Lung microvascular endothelial cell (primary cell): ENCODE data around the gene CAPZB. TPM values are rescaled to one million over a fixed set of nuclear protein-coding genes. Genes with fewer than 3 reads are reported as not detected.
A peak's percentile ranks its signal among the peaks of the same experiment; 100 is the strongest.

Experiments
- DNase-seq, 2 donors: peaks; one replicate each; pipeline versions ENCODE4 v3.0.0 to v3.0.0-alpha.2; 2010; ENCODE audit warnings: low read depth in 2 of 2
- total RNA-seq: library from RNA; depleted of rRNA; stranded (reverse); fragments of >200 nt; gene quantifications from 2 replicates; pipeline ENCODE4 v1.2.1, GENCODE V29; 2014

Gene CAPZB
- total RNA-seq, 1 donor from 2014 or later = 104 TPM

DNA sequence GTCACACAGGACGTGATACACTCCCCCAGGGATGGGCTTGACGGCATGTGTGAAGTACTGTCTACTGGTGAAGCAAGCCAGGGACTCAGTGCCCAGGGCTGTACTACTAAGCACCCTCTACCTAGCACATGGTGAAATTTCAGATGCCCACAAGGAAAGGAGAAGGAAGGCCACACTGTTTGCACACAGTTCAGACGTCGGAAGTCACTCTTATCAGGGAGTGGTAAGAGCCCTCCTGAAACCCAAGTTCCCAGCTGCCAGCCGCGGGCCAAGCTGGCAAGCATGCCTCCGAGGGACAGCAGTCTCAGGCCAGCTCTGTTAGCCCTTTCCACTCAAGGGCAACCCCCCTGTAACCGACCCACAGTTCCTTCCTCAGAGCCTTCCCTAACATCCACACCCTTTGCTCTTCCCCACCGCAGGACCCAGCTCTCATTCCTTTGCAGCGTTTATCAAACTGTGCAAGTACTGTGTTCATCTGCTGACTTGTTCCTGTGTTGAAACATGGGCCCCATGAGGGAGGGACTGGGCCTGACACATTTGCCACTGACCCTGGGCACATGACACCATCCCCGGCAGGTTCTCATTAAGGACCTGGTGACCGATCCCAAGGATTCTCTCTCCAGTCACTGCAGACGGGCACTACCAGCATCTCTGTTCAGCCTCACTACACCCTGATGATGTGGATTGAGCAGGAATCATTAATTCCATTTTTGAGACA, 114.7 kb downstream of the CAPZB start:
- DNase-seq = no peak

DNA sequence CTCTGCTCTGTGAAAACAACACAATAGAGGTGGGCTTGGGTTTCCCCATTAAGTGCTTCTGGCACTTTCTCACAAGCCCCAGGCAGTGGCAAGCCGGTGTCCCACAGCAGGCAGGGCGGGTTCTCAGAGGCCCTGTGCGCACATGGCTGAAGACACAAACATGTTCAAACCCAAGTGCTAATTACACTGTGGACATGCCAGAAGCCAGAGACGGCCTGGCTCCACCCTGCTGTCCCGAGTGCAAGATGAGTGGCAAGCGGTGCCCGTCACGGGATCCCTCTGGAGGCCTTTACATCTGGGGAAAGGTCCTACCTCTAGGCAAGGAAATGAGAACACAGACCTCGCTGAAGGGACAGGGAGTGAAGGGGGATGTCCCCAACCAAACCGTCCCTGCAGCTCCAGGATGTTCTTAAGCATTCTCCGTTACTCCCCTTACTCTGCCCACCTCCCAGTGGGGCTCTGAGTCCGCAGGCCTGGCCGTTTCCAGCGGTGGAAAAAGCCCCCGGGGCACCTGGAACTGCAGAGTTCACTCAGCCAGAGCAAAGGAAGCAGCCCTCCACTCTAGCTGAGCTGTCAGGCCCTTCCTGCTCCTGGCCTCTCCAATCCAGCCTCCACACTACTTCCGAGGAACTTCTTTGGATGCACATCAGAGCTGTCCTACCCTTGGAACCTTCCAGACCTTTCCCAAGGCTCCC, 115.8 kb downstream of the CAPZB start:
- DNase-seq = no peak

DNA sequence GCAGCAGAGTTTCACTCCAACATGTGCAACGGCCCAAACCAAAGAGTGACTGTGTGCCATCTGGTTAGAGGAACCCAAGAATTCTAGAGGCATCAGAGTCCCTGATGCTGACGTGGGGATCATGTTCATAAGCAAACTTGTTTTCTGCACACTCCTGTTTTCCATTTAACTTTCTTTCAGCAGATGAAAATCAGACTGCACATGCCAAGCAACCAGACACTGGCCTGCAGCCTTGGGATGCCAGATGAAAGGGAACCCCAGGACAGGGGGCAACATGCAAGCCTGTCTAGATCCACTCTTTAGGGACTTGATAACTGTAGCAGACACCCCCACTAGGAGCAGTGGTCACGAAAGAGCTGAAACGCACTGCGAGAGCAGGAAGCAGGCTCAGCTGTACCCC, 116.4 kb downstream of the CAPZB start:
- no peak for DNase-seq

DNA sequence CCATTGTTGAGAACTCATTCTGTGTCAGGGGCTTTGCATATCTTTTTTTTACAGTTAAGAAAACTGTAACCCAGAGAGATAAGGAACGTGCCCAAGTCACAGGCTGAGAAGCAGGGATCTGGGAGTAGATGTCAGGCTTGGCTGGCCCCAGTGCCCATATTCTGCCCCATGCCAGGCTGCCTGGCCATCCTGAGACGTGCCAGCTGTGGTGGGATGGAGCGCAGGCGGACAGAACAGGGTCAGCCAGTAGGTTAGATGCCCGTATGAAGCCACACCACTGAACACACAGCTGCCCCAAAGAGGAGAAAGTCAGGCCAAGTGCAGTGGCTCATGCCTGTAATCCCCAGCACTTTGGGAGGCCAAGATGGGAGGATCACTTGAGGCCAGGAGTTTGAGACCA, 117.3 kb downstream of the CAPZB start:
- DNase-seq = no peak

DNA sequence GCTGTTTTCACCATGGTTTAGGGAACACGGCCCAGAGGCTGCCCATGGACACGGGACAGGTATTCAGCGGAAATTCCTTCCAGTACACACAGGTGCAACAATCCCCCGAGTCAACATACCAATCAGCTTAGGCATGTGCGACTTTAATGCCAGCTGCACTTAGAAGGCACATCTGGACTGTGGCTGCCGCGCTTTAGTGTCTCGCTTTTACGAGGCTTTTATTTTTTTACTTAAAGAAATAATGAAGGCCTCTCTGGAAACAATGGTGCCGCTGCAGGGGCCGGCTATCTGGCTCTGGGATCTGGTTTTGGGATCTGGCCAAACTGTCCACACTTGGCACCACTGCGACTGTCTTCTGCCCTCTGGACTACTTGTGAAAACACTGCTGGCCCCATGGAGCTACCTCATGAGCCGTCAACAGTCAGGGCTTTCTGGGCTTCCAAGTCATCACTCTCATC, 117.7 kb downstream of the CAPZB start:
- peak in 1 of 2 donors; percentile 42 for DNase-seq

DNA sequence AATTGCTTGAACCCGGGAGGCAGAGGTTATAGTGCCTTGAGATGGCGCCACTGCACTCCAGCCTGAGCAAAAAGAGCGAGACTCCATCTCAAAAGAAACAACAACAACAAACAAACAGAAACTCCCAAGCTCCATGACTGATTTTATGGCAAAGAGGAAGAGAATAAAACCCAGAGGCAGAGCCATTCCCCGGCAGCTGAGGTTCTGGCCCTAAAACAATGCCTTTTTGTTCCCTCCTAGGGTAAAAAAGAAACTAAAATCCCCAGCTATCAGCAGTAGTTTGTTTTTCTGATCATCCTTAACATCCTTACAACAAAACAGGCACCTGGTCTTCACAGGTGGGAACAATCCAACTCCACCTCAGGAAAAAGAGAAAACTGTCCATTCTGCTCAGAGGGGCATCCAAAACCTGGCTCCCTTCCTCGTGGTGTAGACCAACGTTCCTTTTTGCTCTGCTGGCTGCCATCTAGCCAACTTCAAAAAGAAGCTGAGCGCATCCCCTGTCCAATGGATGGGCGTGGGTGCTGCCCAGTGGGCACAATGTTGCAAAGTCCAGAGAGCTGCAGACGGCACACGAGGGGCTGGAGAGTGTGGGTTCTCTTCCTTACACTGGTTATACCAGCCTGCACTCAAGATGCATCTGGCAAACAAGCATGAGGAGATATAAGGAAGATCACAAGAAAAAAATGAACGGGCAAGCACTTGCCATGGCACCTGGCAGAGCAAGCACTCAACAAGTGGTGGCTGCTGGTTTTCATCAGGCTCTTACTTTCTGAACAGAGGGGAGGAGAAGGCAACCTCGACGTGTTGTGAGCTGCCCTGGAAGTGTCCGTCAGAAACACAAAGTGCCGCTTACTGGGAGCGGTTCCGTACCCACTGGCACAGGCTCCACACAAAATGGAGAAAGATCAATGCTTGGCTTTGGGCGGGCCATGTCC, 118.5 kb downstream of the CAPZB start:
- DNase-seq = no peak

DNA sequence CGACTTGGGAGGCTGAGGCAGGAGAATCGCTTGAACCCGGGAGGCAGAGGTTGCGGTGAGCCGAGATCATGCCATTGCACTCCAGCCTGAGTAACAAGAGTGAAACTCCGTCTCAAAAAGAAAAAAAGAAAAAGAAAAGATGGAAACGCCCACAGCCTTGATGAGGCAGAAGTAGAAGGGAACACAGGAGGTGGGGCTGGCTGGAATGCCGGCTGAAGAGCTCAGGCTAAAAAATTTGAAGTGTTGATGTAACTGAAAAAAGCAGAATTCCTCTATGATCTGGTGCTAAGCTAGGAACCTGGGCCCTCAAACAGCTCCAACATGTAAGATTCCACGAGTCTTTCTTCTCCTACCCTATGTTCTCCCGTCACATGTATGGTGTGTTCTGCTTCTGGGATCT, 119.6 kb downstream of the CAPZB start:
- DNase-seq = no peak

DNA sequence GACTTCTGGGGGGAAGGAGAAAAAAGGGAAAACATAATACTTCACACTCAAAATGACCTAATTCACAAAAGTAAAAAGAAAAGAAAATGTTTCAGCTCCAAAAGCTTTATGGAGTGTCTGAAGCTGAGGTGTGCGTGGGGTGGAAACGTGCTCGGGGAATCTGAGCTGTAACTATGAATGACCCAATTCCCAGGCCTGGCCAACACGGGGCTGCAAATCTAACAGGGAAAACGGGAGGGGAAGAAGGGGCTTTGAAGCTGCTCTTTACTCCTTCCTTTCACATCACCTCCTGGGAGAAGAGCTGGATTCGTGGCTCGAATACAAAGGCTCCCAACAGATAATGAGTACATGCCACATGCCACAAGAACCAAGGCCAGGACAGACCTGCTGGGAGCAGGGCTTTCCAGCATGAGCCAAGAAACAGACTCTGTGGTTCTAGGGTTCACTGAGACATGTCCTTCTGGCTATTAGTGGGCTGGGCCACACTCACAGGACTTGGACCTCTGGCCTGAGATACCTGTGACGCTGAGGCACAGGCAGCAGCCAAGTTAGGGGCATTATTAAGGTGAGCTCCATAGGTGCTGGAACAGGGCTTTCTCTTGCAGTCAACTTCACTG, 121.7 kb downstream of the CAPZB start:
- DNase-seq = no peak

DNA sequence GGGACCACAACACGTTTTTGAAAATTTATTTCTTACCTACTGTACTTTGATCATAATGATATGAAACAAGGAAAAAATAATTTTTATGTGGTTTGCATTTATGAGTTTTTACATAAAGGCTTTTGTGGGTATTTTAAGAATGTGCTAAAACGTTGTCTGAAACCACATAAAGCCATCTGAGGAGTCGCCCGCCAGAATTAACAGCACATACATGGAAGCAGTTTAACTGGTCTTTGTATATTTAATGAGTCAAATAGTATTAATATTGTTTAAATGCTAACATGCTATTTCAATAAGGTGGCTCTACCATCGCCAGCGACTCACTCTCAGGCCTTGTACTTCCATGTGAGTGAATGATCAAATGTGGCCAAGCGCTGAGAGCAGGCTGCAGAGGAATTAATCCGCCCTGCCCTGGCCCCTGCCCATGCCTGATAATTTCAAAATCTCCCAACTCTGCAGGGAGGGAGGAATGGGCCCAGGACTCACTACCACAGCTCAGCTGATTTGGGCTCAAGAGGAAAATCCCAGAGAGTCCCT, 123.7 kb downstream of the CAPZB start:
- DNase-seq = no peak

DNA sequence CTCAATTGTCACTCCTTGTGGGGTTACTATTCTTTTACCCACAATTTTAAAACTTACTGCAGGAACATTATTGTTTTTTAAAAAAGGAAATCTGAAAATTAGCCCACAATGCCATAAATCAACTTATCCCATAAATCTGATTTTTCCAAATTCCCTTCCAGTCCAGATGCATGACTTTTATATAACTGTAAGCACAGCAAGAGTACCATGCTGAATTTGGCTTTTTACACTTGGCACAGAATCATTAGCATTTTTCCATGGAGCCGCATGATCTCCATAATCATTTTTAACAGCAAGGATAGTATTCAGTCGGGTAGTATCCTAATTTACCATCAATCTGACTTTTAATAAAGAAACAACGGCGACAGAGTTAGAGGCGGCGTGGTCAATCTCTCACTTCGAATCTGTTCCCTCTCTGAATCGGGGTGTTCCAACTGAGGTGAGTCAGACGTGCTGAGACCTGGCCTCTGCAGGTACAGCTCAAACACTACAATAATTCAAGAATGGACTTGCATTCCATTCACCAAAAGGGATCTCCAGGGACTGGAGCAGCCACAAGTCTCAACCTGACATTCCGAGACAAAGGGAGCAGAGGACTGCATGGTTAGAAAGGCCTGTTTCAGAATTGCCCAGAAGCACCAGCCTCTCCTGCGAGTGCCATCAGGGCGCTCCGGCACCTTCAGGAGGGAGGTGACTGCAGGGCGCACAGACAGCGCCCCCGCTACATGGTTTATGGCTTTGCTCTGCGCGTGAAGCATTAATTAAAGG, 124.3 kb downstream of the CAPZB start:
- no peak for DNase-seq

DNA sequence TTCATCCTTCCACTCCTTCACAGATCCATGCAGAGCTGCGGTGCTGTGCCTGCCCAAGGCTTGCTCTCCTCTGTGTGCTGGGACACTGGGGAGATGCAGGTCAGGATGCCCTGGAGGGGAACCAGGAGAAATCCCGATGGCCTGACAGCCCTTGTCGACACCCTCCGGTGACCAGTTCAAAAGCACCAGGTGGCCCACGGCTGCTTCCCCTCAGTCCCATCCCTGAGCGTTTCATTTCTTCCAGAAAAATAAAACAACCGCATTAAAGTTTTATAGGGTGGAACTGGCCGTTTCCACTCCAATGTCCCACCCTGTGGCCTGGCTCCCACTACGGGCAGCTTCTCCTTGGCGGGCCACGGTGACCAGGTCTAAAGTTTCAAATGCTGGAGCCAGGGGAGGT, 124.9 kb downstream of the CAPZB start:
- no peak for DNase-seq

DNA sequence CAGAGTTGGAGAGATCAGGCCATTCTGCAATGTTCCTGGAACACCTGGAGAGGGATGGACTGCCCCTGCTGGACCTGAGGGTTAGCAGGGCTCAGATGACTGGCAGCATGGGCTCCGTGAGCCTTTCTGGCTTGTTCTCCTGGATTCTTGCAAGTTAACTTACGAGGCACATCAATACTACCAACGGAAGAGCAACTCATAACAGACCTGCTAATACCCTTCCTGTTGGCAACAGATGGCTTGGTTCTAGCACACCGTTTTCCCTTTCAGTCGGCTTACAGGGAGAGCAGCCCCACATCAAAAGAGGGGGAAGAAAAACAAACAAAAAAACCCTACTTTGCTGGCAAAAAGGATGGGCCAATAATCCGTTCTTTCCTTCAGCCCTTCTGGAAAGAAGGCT, 125.3 kb downstream of the CAPZB start:
- DNase-seq = peak; percentile 46 to 77

DNA sequence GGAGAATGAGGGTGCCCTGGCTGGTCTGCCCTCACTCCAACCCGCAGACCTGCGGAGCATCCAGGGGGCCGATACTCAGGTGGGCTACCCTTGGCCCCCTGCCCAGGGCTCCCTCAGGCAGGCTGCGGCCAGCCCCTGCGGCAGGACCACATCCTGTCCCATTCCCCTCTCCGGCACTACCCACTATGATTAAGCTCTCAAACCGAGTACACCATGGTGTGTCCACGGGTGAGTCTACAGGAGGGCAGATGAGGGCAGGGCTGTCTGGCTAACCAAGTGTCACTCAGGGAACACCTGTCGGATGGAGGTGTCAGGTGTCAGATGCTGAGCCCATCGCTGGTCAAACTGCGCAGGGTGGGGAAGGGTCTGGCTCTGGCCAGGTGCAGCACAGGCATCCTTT, 126.0 kb downstream of the CAPZB start:
- no peak for DNase-seq

DNA sequence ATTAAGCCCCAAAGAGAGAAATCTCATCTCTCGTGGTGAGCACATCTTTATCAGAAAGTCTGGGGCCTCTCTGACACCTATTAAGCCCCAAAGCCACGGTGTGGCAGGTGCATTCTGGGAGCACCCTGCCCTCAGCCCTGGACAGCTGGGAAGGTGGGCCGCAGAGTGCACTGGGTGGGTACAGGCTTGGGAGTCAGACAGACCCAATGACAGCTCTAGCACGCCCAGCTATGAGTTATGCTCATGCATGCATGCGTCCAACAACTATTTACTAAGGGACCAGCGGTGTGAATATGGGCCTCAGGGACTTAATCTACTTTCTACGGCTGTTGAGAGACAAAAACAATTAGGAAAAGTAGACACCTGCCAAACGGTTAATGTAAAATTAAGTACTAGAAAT, 126.6 kb downstream of the CAPZB start:
- DNase-seq = no peak

DNA sequence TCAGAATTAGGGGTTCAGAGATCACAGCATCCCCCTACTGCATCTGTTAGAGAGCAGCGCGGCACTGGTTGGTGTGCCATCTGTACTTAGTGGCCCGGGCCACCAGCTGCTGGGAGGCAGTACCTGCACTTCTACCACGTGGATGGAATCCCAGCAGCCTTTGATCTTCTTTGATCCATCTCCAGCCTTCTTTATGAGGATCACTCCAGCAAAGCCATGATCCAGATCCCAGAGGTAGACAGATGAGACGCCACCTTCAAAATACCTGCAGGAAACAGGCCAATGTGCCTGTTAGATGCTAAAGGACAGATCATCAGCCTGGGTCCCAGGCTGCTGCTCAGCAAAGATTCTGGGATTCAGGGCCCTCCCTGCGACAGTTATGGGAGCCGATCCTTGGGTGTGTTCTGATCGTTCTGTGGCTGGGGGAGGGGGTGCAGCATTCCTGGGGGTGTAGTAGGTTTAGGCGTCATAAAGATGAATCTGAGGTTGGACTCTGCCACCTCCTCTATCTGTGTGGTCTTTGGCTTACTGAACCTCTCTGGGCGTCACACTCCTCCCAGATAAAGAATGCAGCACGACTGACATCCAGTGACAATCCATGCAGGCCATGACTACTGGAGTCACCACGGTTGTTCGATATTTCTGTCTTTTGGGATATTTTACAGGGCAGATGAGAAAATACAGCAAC, 127.9 kb downstream of the CAPZB start:
- no peak for DNase-seq

DNA sequence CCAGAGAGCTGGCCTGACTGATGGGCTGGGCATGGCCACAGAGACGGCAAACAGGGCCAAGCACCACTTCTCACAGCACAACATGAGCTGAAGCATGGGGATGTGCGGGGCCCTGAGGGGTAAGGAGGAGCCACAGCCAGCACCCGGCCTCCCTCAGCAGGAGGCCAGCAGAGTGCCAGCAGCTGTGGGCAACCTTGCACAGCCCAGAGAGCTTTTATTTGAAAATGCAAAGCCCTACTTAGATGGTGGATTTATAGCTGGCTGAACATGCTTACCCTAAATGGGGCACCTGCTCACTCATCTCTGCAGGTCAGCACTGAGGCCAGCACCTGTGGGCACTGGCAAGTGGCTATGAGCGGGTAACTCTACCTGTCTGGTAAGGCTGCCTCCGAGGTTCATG, 129.1 kb downstream of the CAPZB start:
- no peak for DNase-seq

DNA sequence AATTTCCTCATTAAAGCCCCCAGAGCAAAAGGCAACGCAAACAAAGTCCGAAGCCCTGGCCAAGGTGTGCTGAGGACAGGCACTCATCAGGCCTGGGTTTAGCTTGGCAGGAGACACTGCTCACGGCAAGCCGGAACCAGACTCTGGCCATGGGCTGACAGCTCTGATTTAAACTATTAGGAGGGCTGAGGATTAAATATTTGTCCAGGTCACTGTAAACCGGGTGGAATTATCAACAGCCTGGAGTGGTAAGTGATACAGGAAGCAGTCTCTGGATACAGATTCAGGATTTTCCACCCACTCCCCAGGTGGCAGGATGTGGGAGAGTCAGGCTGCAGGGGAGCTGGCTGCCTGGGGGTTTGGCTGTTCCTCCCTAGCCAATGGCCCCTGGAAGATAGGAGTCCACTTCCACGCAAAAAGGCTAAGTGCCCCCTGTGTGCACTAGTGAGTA, 130.8 kb downstream of the CAPZB start:
- peak in 1 of 2 donors; percentile 69 for DNase-seq

DNA sequence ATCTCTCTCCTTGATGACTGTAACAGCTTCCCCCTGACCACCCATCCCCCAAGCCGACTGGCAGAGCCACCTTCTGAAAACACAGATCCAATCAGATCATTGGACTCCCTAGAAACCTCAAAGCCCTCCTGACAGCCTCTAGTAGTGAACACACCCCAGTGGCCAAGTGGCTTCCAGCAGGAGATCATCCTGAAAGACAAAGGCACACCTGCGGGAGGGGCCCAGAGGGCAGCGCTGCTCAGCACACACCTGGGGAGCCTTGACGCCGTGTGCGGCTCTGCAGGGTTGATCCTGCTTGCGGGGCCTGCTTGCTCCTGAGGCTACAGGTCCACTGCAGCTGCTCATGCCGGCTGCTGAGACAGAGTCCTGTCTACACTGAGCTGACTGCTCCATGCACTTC, 131.7 kb downstream of the CAPZB start:
- DNase-seq = no peak

DNA sequence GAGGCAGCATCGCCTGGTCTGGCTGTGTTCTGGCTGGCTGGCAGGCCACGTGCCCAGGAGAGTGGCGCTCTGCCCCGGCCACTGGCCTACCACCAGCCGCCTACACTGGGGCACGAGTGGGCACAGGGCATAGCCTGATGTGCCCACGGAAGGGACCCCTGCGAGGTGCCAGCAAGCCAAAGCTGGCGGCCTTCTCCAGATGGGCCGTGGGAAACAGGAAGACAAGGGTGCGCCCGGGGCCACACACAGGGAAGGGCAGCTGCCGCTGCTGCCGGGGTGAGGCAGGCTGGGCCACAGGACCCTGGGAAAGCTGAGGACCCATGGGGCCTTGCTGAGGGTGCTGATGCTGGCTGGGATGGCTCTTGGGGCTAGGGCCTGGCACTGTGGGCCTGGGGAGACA, 132.5 kb downstream of the CAPZB start:
- DNase-seq = no peak

DNA sequence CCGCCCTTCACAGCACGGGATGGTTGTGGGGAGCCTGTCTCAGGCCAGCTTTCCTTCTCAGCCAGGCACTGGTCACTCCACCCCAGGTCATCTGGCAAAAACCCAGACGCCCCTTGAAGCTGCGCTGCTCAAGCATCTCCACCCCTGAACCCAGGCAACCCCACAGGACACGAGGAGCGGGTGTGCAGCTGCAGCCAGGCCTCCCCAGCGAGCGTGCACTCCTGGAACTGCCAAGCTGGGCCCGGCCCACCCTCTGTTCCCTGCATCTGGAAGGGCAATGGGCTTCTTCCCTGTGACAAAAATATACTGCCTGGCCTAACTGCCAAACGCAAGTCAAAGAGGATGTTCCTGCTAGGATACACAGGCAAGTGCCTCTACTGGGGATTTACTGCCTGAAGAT, 133.5 kb downstream of the CAPZB start:
- DNase-seq = no peak
